ENCODE measurements around the gene CCDC57.

- TF ChIP-seq POLR2AphosphoS5 (IDR thresholded peaks at IDR 0.05) (no peak), CTCF (IDR thresholded peaks at IDR 0.05) (no peak)
Observed at GRCh38 chr17:82246040-82246364, 33.4 kb upstream of the CCDC57 start.
